Neural cell (in vitro differentiated cells): ENCODE results near the gene FAM131B. TPM values are rescaled to one million over a fixed set of nuclear protein-coding genes. Genes with fewer than 3 reads are reported as not detected.

ENCODE experiments used
- polyA plus RNA-seq: library from polyadenylated mRNA; depleted of rRNA; stranded (reverse); fragments of >200 nt; gene quantifications from 2 replicates; pipeline ENCODE4 v1.2.3, GENCODE V29; 2014
- small RNA-seq, 3 experiments: library from RNA; depleted of rRNA; stranded (forward); fragments of <200 nt; gene quantifications; one replicate each; pipeline ENCODE3, GENCODE V24; 2012

The FAM131B gene
- polyA plus RNA-seq, 1 donor from 2014 or later, result 45.9 TPM

Small RNA genes within 50 kb of the gene (small RNA-seq; reads per million reads assigned to genes)
- 0 to 0.26 (median 0) reads per million in 3 experiments for gene MIR6892

Other genes with a start within 250 kb of the FAM131B start
- gene PIP, start 230.6 kb downstream of the FAM131B start, polyA plus RNA-seq, result not detected in 2 replicates
- not detected in 2 replicates for gene TAS2R39, start 179.3 kb downstream of the FAM131B start, polyA plus RNA-seq
- not detected in 2 replicates for gene TAS2R40, start 140.7 kb downstream of the FAM131B start, polyA plus RNA-seq
- 12.8 and 16.5 TPM in 2 replicates for gene GSTK1, start 99.3 kb downstream of the FAM131B start, polyA plus RNA-seq
- gene TMEM139, start 77.8 kb downstream of the FAM131B start, polyA plus RNA-seq, result not detected in 2 replicates
- gene CASP2, start 74.4 kb downstream of the FAM131B start, polyA plus RNA-seq, result 9.0 and 15.8 TPM in 2 replicates
- gene CLCN1, start 46.6 kb downstream of the FAM131B start, polyA plus RNA-seq, result 0.20 TPM in 1 of 2 replicates, not detected in the other
- 10.0 and 15.8 TPM in 2 replicates for gene ZYX, start 18.6 kb upstream of the FAM131B start, polyA plus RNA-seq
- gene EPHA1, start 46.1 kb upstream of the FAM131B start, polyA plus RNA-seq, result not detected in 2 replicates
- not detected in 2 replicates for gene TAS2R60, start 80.7 kb upstream of the FAM131B start, polyA plus RNA-seq
- gene TAS2R41, start 115.2 kb upstream of the FAM131B start, polyA plus RNA-seq, result not detected in 2 replicates
- gene CTAGE15, start 209.1 kb upstream of the FAM131B start, polyA plus RNA-seq, result not detected in 2 replicates